Mucosa of descending colon (tissue), 3 donors: ENCODE measurements around the gene KCNC3. TPM values are rescaled to one million over a fixed set of nuclear protein-coding genes. Genes with fewer than 3 reads are reported as not detected.
A peak's percentile ranks its signal among the peaks of the same experiment; 100 is the strongest.

ENCODE experiments used
- ATAC-seq: fragments of 200-7000 bp; cut with Tn5 transposase; one replicate; pipeline ENCODE4 v1.9.1; 2020; ENCODE audit warnings: mild to moderate bottlenecking, moderate library complexity
- DNase-seq, 3 donors: peaks; one replicate each; pipeline ENCODE4 v3.0.0-alpha.2; 2020
- H3K36me3 ChIP-seq: fragments of 200-600 bp; one replicate; pipeline ENCODE4 v1.8.0; 2021; ENCODE audit warnings: low read depth, mild to moderate bottlenecking
- H3K4me1 ChIP-seq: fragments of 200-600 bp; one replicate; pipeline ENCODE4 v1.8.0; 2021; ENCODE audit warnings: low read depth, mild to moderate bottlenecking
- H3K4me3 ChIP-seq: fragments of 200-600 bp; one replicate; pipeline ENCODE4 v1.8.0; 2021; ENCODE audit warnings: mild to moderate bottlenecking
- H3K9me3 ChIP-seq: fragments of 200-600 bp; one replicate; pipeline ENCODE4 v1.8.0; 2021; ENCODE audit warnings: mild to moderate bottlenecking
- intact Hi-C, 2 donors: fragments of 100-400 bp; cut with DNase I in 1 of 2; cut with micrococcal nuclease in 1 of 2; formaldehyde crosslinking; loops; one replicate each; pipeline versions ENCODE4 v1.11.0 to v1.11.1; 2022; cut with DNase I, micrococcal nuclease
- total RNA-seq, 3 donors: library from RNA; stranded (reverse); fragmentation: NEBNext Ultra II Directional in 2 of 3; extraction: Animal tissue kit (Norgen Biotek cat#: 25700) in 2 of 3; gene quantifications; one replicate each; pipeline versions ENCODE4 v1.2.1 to v1.2.4, GENCODE V29; 2021 to 2023
- TF ChIP-seq, protein P1 (sequence below): fragments of 200-600 bp; IDR thresholded peaks from one replicate; pipeline ENCODE4 v1.8.0; 2022; ENCODE audit warnings: antibody characterized with exemption, mild to moderate bottlenecking
- donor health status: DM: no; HTN: no; CAD: no; lungs with moderate emphysema.
- donor health status: DM: no; HTN: no; CAD: no.
- donor health status: DM: no; HTN: yes; CAD: no.

KCNC3 gene
- total RNA-seq, 3 donors from 2014 or later: 0.49 to 1.5 (median 1.1) TPM

DNA sequence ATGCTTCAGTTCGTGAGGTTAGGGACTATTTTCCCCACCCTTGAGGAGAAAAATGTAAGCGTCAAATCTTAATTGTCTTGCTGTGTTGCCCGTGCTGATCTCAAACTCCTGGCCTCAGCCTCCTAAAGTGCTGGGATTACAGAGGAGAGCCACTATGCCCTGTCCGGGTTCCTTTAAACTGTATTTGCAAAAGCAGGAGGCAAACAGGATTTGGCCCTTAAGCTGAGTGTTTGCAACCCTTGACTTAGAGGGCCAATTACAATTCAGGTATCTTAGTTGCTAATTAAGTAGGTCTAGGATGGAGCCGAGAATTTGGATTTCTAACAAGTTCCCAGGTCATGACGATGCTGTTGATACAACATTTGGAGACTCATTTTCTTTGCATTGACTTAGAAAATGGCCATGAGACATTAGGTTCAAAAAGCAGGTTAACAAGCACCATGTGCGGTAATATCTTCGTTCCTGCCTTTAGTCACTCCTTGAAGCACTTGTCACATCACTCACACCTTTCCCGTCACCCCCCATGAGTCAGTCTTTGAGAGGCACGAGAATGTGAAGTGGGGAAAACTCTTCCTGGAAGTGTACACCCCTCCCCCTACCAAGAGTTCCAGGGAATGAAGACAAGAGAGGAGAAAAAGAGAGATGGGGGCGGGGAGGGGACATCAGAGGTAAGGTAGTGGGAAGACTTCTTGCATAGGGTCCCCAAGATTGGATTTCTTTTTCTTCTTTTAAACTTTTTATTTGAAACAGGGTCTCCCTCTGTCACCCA is 33.7 kb upstream of the KCNC3 start:
- Histone ChIP-seq H3K4me3 (no peak overlapping the region), H3K36me3 (no peaks in the 10 kb centered on the region), H3K4me1 (no peaks in the 10 kb centered on the region), H3K9me3 (no peaks in the 10 kb centered on the region)
- intact Hi-C loops: loop anchor here in 1 of 2 donors (10.0 kb wide), 2 partner anchors 52 to 102 kb away; partner anchors contain the start of gene SPIB
- DNase-seq (no peak), ATAC-seq (no peak)
- TF ChIP-seq, protein P1, sequence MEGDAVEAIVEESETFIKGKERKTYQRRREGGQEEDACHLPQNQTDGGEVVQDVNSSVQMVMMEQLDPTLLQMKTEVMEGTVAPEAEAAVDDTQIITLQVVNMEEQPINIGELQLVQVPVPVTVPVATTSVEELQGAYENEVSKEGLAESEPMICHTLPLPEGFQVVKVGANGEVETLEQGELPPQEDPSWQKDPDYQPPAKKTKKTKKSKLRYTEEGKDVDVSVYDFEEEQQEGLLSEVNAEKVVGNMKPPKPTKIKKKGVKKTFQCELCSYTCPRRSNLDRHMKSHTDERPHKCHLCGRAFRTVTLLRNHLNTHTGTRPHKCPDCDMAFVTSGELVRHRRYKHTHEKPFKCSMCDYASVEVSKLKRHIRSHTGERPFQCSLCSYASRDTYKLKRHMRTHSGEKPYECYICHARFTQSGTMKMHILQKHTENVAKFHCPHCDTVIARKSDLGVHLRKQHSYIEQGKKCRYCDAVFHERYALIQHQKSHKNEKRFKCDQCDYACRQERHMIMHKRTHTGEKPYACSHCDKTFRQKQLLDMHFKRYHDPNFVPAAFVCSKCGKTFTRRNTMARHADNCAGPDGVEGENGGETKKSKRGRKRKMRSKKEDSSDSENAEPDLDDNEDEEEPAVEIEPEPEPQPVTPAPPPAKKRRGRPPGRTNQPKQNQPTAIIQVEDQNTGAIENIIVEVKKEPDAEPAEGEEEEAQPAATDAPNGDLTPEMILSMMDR: no peak

DNA sequence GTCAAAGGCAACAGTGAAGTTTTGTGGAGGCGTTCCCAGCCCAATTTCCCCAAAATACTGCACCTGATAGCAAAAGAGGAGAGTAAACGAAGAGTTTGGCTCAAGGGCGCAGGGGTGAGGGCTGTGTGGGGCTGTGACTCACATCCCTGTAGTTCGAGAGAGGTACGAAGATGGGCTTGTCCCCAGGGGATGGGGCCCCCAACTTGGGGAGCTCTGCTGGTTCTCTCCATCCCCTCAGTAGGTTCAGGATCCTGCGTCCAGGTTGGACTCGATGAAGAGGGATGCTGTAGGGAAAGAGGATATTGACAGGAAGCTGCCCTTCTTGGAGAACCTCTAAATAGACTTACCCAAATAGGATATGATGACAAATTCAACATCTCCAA is 32.8 kb upstream of the KCNC3 start:
- TF ChIP-seq, protein P1: no peak
- Histone ChIP-seq H3K36me3 (no peaks in the 10 kb centered on the region), H3K9me3 (no peaks in the 10 kb centered on the region), H3K4me3 (no peak overlapping the region), H3K4me1 (no peaks in the 10 kb centered on the region)
- intact Hi-C loops: loop anchor here in 1 of 2 donors (10.0 kb wide), 2 partner anchors 53 to 103 kb away; partner anchors contain the start of gene SPIB
- DNase-seq (no peak), ATAC-seq (no peak)

DNA sequence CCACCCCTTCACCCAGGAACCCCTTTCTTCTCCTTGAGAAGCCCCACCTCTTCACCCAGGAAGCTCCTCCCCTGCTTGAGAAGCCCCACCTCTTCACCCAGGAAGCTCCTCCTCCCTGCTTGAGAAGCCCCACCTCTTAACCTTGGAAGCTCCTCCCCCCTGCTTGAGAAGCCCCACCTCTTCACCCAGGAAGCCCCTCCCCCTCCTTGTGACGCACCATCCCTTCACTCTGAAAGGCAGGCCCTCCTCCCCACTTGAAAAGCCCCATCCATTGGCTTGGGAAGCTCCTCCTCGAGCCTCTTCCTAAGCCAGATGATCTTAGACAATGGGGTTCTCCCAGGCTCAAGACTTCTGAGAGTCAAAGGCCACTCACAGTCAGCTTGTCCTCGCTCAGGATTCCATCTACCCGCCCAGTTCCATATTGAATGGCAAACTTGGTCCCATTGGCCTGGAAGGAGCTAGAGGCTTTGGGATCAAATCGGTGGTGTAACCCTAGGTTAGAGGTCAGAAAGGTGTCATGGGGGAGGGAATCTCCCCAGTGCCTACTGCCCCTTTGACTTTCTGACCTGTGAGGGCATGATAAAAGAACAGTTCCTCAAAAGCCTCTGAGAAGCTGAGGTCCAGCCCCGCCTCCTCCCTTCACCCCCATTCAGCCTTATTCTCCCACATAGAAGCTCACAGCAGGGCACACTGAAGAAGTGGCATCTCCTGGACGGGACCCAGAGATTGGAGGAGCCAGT is 32.3 kb upstream of the KCNC3 start:
- no peaks in the 10 kb centered on the region for H3K9me3 ChIP-seq
- no peaks in the 10 kb centered on the region for H3K36me3 ChIP-seq
- no peak overlapping the region for H3K4me3 ChIP-seq
- H3K4me1 ChIP-seq: no peaks in the 10 kb centered on the region
- TF ChIP-seq, protein P1: no peak
- DNase-seq (no peak), ATAC-seq (no peak)
- intact Hi-C loops: loop anchor here in 1 of 2 donors (10.0 kb wide), 2 partner anchors 53 to 103 kb away; partner anchors contain the start of gene SPIB

DNA sequence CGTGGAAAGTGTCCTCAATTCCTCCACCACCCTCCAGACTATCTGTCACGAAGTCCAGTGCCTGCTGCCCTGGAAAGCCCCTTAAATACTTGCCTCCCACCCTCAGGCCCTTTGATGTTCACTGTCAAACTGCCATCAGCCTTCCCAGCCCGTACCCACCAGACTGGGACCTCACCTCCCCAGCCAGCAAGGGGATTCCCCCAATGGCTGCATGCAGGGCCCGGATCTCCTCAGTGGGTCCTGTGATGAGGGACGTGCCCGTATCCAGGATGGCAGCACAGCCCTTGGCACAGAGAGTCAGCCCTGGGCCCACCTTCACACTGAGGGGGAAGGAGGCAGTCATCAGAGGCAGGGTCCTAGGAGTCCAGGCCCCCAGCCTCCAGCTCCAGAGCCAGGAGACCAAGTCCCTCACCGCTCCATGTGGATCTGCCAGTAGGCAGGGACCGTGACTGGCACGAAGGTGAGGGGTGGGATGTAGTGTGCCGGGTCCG is 30.2 kb upstream of the KCNC3 start:
- intact Hi-C loops: no loop called here
- Histone ChIP-seq H3K9me3 (no peaks in the 10 kb centered on the region), H3K36me3 (no peaks in the 10 kb centered on the region), H3K4me3 (no peak overlapping the region), H3K4me1 (no peaks in the 10 kb centered on the region)
- DNase-seq: no peak
- no peak for ATAC-seq
- TF ChIP-seq, protein P1: no peak

DNA sequence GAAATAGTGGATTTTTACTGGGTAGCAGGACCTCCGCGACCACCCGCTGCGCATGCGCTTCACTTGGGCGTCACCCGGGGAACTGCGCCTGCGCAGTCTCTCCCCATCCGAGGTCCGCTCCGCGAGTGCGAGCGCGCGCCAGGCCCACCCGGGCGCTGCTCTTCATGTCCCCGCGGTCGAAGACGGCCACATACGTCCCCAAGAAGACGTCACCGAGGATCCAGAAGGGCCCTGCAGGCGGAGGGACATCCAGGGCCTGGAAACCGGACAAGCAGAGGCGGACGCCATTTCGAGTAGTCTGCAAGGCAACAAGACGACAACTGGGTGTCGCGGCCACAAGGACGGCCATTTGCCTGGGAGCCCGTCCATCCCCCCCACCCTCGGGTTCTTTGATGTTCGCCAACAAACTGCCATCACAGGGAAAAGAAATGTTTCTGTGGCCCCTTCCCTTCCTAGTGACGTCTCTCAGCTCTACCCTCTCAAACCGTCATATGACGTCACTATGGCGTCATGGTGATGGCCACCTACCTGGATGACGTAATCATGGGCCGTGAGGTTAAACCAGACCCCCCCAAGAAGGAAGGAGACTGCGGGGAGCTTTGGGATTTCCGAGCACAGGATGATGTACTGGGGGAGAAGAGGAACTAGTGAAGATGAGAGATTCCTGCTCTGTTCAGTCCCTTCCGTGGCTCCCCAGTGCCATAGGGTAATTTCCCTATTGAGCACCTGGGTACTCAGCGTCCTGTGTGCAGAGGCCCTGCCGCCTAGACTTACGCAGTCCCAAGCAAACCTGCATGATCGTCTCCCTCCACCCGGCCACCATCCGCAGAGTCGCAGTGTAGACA is 29.5 kb upstream of the KCNC3 start:
- intact Hi-C loops: no loop called here
- ATAC-seq (peak; percentile 51), DNase-seq (peak; percentile 55 to 81 (median 80))
- Histone ChIP-seq H3K4me1 (no peaks in the 10 kb centered on the region), H3K4me3 (peak overlapping the region; percentile 6), H3K36me3 (no peaks in the 10 kb centered on the region), H3K9me3 (no peaks in the 10 kb centered on the region)
- TF ChIP-seq, protein P1: no peak
